HL-60 (cell line): ENCODE measurements around the gene ITGA2B.
A peak's percentile ranks its signal among the peaks of the same experiment; 100 is the strongest.
"Not testable (repeated sequence)": the region's sequence is repeated elsewhere in the genome, so short reads cannot be mapped to it uniquely, and the experiment has no call there.

Source experiments
- DNase-seq, 2 experiments: peaks; one replicate each; pipeline ENCODE4 v3.0.0-alpha.2; 2010 to 2020; ENCODE audit warnings: low read depth in 1 of 2, low spot score in 1 of 2
- H3K27ac ChIP-seq: fragments of 250-450 bp; sonication (Bioruptor Pico); replicated peaks from 2 replicates; pipeline ENCODE4 v1.5.1; 2020; ENCODE audit warnings: mild to moderate bottlenecking, moderate library complexity
- H3K27me3 ChIP-seq: fragments of 250-450 bp; sonication (Bioruptor Pico); 2 replicates; pipeline ENCODE4 v1.5.1; 2021; ENCODE audit warnings: mild to moderate bottlenecking, moderate library complexity; ENCODE audit not compliant: insufficient read depth, poor library complexity, severe bottlenecking
- H3K4me3 ChIP-seq: replicated peaks from 2 replicates; pipeline ENCODE4 v1.5.1; 2011; ENCODE audit warnings: mild to moderate bottlenecking, control low read depth, low read length; ENCODE audit not compliant: insufficient read depth
- GABPA ChIP-seq: IDR thresholded peaks from 2 replicates; pipeline ENCODE4 v1.6.1; 2012; ENCODE audit warnings: low read depth
- POLR2AphosphoS5 ChIP-seq: IDR thresholded peaks from 2 replicates; pipeline ENCODE4 v1.6.1; 2012; ENCODE audit warnings: low read depth
- SPI1 ChIP-seq: IDR thresholded peaks from 2 replicates; pipeline ENCODE4 v1.6.1; 2012; ENCODE audit warnings: low read depth, mild to moderate bottlenecking, borderline replicate concordance
- TF ChIP-seq, protein P1 (sequence below): IDR thresholded peaks from 2 replicates; pipeline ENCODE4 v1.6.1; 2012; ENCODE audit warnings: low read depth; ENCODE audit not compliant: insufficient replicate concordance
- TF ChIP-seq, protein P2 (sequence below): IDR thresholded peaks from one replicate; pipeline ENCODE4 v1.5.1; 2011; ENCODE audit warnings: low read length, control low read depth, inconsistent platforms; ENCODE audit not compliant: insufficient read depth

Gene ITGA2B

DNA sequence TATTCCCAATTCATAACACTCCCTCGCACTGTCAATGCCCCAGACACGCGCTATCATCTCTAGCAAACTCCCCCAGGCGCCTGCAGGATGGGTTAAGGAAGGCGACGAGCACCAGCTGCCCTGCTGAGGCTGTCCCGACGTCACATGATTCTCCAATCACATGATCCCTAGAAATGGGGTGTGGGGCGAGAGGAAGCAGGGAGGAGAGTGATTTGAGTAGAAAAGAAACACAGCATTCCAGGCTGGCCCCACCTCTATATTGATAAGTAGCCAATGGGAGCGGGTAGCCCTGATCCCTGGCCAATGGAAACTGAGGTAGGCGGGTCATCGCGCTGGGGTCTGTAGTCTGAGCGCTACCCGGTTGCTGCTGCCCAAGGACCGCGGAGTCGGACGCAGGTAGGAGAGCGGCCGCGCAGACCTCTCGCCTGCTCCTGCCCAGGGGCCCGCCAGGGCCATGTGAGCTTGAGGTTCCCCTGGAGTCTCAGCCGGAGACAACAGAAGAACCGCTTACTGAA, 44.5 kb downstream of the ITGA2B start, which contains the start of gene GRN:
Gene GRN (plus strand): TSS at position 364 of the 515 bp plus-strand sequence. CDS start 3,863 bp downstream, outside the sequence.
- H3K27ac ChIP-seq: peak within 1 kb of the TSS; percentile 71
- TF ChIP-seq GABPA: no peak
- no peak for TF ChIP-seq SPI1
- TF ChIP-seq POLR2AphosphoS5: no peak
- TF ChIP-seq, protein P1, sequence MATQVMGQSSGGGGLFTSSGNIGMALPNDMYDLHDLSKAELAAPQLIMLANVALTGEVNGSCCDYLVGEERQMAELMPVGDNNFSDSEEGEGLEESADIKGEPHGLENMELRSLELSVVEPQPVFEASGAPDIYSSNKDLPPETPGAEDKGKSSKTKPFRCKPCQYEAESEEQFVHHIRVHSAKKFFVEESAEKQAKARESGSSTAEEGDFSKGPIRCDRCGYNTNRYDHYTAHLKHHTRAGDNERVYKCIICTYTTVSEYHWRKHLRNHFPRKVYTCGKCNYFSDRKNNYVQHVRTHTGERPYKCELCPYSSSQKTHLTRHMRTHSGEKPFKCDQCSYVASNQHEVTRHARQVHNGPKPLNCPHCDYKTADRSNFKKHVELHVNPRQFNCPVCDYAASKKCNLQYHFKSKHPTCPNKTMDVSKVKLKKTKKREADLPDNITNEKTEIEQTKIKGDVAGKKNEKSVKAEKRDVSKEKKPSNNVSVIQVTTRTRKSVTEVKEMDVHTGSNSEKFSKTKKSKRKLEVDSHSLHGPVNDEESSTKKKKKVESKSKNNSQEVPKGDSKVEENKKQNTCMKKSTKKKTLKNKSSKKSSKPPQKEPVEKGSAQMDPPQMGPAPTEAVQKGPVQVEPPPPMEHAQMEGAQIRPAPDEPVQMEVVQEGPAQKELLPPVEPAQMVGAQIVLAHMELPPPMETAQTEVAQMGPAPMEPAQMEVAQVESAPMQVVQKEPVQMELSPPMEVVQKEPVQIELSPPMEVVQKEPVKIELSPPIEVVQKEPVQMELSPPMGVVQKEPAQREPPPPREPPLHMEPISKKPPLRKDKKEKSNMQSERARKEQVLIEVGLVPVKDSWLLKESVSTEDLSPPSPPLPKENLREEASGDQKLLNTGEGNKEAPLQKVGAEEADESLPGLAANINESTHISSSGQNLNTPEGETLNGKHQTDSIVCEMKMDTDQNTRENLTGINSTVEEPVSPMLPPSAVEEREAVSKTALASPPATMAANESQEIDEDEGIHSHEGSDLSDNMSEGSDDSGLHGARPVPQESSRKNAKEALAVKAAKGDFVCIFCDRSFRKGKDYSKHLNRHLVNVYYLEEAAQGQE: no peak
- TF ChIP-seq, protein P2, sequence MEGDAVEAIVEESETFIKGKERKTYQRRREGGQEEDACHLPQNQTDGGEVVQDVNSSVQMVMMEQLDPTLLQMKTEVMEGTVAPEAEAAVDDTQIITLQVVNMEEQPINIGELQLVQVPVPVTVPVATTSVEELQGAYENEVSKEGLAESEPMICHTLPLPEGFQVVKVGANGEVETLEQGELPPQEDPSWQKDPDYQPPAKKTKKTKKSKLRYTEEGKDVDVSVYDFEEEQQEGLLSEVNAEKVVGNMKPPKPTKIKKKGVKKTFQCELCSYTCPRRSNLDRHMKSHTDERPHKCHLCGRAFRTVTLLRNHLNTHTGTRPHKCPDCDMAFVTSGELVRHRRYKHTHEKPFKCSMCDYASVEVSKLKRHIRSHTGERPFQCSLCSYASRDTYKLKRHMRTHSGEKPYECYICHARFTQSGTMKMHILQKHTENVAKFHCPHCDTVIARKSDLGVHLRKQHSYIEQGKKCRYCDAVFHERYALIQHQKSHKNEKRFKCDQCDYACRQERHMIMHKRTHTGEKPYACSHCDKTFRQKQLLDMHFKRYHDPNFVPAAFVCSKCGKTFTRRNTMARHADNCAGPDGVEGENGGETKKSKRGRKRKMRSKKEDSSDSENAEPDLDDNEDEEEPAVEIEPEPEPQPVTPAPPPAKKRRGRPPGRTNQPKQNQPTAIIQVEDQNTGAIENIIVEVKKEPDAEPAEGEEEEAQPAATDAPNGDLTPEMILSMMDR: no peak

DNA sequence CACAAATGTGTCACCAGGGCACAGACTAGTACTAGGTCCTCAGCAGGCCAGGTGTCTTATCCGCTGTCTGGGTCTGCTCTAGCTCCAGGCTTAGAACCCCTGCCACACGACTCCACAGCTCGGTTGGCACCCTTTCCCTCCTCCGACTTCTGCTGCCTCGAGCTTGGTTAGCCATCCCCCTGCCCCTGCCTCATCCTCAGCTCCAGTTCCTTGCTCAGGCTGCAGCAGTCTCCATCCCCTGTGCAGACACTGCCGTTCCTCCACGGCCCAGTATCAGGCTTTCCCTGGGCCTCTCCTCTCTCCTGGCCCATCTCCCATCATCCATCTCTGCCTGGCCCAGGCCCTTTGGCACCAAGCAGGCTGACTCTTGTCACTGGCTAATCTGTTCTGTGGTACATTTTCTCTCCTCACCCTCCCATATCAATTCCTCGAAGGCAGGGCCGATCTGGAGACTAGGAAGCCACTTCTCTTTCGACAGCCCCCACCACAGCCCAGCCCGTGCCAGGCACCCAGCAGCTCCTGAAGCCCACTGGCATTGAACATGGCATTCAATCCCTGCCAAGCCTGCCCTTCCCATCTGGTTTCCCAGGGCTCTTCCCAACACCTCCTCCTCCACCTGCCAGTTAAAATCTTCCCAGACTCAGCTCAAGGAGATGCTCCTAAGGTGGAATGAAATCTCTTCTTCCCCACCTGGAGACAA, 45.8 kb downstream of the ITGA2B start:
- no peak overlapping the region for H3K4me3 ChIP-seq
- DNase-seq: no peak
- H3K27me3 ChIP-seq: no peaks in the 10 kb centered on the region
- no peak overlapping the region for H3K27ac ChIP-seq
- TF ChIP-seq, protein P1: no peak
- no peak for TF ChIP-seq SPI1
- no peak for TF ChIP-seq GABPA
- TF ChIP-seq, protein P2: no peak
- no peak for TF ChIP-seq POLR2AphosphoS5

More for the DNA sequence above, 44.5 kb downstream of the ITGA2B start, which contains the start of gene GRN:
- H3K4me3 ChIP-seq: peak within 1 kb of the TSS; percentile 83
- peak; percentile 95 to 96 for DNase-seq
- no peaks in the 10 kb centered on the region for H3K27me3 ChIP-seq

DNA sequence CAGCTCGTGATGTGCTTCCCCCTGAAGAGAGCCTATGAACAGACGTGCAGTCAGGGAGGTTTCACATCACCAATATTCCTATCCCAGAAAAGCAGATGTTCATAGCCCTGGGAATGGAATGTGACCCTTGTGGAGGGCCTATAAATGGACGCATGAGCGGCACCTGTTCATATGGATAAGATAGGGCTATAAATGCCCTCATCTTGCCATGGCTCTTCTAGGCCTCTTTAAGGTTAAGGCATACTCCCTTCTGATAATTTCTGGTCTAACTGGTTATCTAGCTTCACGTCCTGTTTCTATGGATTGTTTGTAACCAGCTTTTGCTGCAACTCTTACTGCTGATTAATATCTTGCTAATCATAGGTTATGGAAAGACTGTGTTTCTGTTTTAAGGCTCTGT, 48.9 kb downstream of the ITGA2B start:
- not testable (repeated sequence) for H3K27ac ChIP-seq, DNase-seq, H3K4me3 ChIP-seq, H3K27me3 ChIP-seq

DNA sequence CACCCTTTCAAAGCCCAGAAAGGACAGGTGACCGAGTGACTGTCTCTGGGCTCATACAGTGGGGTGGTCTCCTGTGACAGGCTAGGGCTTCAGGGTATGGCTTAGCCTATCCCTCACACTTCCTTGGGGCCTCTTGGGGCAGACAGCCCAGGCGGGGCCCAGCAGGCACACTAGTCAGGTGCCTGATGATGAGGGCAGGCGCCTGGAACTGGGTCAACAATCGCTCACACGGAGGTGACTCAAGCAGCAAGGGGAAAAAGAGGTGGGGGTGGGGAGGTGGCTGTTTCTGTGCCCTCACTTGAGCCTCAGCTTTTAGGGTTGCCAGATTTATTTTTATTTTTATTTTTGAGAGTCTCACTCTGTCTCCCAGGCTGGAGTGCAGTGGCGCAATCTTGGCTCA, 50.7 kb downstream of the ITGA2B start:
- H3K4me3 ChIP-seq: no peak overlapping the region
- no peaks in the 10 kb centered on the region for H3K27me3 ChIP-seq
- TF ChIP-seq, protein P2: no peak
- TF ChIP-seq, protein P1: no peak
- TF ChIP-seq POLR2AphosphoS5 (no peak), SPI1 (no peak), GABPA (no peak)
- peak in 1 of 2 experiments; percentile 23 for DNase-seq
- peak overlapping the region; percentile 29 for H3K27ac ChIP-seq
